HepG2 (cell line): ENCODE results near the gene NCBP2. TPM values are rescaled to one million over a fixed set of nuclear protein-coding genes. Genes with fewer than 3 reads are reported as not detected.
"Not testable (repeated sequence)": the region's sequence is repeated elsewhere in the genome, so short reads cannot be mapped to it uniquely, and the experiment has no call there.

Experiments used
- ATAC-seq: fragments of 200-7000 bp; cut with Tn5 transposase; 3 replicates; pipeline ENCODE4 v1.9.1; 2020; ENCODE audit warnings: mild to moderate bottlenecking, moderate library complexity
- BruUV-seq: library from RNA; stranded (reverse); fragments of 400-500 nt; replicated peaks from 2 replicates; lab custom pipeline; 2021; lab: Mats Ljungman, UMichigan
- CTCF ChIA-PET: fragments of 300-600 bp; formaldehyde crosslinking; extraction: SDS; loops from one replicate; lab custom pipeline; 2021; ENCODE audit warnings: low total read pairs, inconsistent platforms, low intra/inter-chr PET ratio; lab: Yijun Ruan, JAX
- POLR2A ChIA-PET: fragments of 350-600 bp; sonication (Branson Sonifier 250); formaldehyde crosslinking; loops from one replicate; lab custom pipeline; 2020; ENCODE audit warnings: antibody characterized with exemption, inconsistent platforms; lab: Yijun Ruan, JAX
- DNase-seq: peaks from one replicate; pipeline ENCODE4 v3.0.0-alpha.2; 2015; ENCODE audit warnings: low spot score
- FAIRE-seq: peaks from 3 replicates; lab custom pipeline; 2011; peaks lifted over from hg19 to GRCh38; lab: Jason Lieb, UNC
- H2AFZ ChIP-seq: one replicate; pipeline ENCODE4 v1.6.1; 2011; ENCODE audit warnings: low read length, inconsistent platforms
- H3K27ac ChIP-seq: fragments of 300-600 bp; 3 replicates; pipeline ENCODE4 v1.8.0; 2011; ENCODE audit warnings: mixed run types, mild to moderate bottlenecking, mixed read lengths, low read length, inconsistent platforms; ENCODE audit not compliant: insufficient read depth; ENCODE audit errors: extremely low read length
- H3K27me3 ChIP-seq, 2 experiments: fragments of 200-600 bp in 1 of 2; 2 replicates in 1 of 2; 3 replicates in 1 of 2; pipeline versions ENCODE4 v1.6.0 to v1.8.0; 2011; ENCODE audit warnings: low read length in 2 of 2, mild to moderate bottlenecking in 2 of 2, moderate library complexity in 2 of 2, inconsistent platforms in 1 of 2; ENCODE audit not compliant: insufficient read depth in 2 of 2, control insufficient read depth in 1 of 2
- H3K36me3 ChIP-seq, 2 experiments: fragments of 200-600 bp in 1 of 2; replicated peaks in 1 of 2; 2 replicates in 1 of 2; 3 replicates in 1 of 2; pipeline versions ENCODE4 v1.5.1 to v1.8.0; 2011; ENCODE audit warnings: low read length in 2 of 2, inconsistent platforms in 1 of 2; ENCODE audit not compliant: insufficient read depth in 2 of 2, control insufficient read depth in 1 of 2
- H3K4me1 ChIP-seq: 2 replicates; pipeline ENCODE4 v1.5.1; 2012; ENCODE audit warnings: low read length, inconsistent platforms; ENCODE audit not compliant: insufficient read depth
- H3K4me2 ChIP-seq: 2 replicates; pipeline ENCODE4 v1.6.0; 2011; ENCODE audit warnings: low read depth, low read length, inconsistent platforms
- H3K4me3 ChIP-seq, 3 experiments: fragments of 200-600 bp in 1 of 3; sonication (generic), shearing (Covaris generic) in 1 of 3; replicated peaks in 1 of 3; 2 replicates each; pipeline ENCODE4 v1.5.1; 2011 to 2016; ENCODE audit warnings: low read length in 3 of 3, inconsistent platforms in 2 of 3, low read depth in 2 of 3, mild to moderate bottlenecking in 2 of 3, control low read depth in 1 of 3, mixed read lengths in 1 of 3; ENCODE audit not compliant: insufficient read depth in 1 of 3
- H3K79me2 ChIP-seq: one replicate; pipeline ENCODE4 v1.6.1; 2011; ENCODE audit warnings: low read length, inconsistent platforms; ENCODE audit not compliant: insufficient read depth
- H3K9ac ChIP-seq: 2 replicates; pipeline ENCODE4 v1.6.0; 2011; ENCODE audit warnings: mild to moderate bottlenecking, low read depth, low read length, inconsistent platforms; ENCODE audit not compliant: insufficient read depth
- H3K9me3 ChIP-seq: 2 replicates; pipeline ENCODE4 v1.5.1; 2012; ENCODE audit warnings: mild to moderate bottlenecking, low read length
- H4K20me1 ChIP-seq: 2 replicates; pipeline ENCODE4 v1.6.0; 2011; ENCODE audit warnings: inconsistent platforms, mild to moderate bottlenecking, low read length, moderate library complexity; ENCODE audit not compliant: insufficient read depth
- KDM2A ChIP-seq: sonication (generic); formaldehyde crosslinking; IDR thresholded peaks from 2 replicates; pipeline ENCODE4 v1.4.0; 2020; ENCODE audit warnings: low read depth, missing genetic modification reagents, borderline replicate concordance
- MED1 ChIP-seq: sonication (generic); formaldehyde crosslinking; IDR thresholded peaks from 2 replicates; pipeline ENCODE4 v1.4.0; 2020; ENCODE audit warnings: missing genetic modification reagents
- POLR2AphosphoS5 ChIP-seq: IDR thresholded peaks from 2 replicates; pipeline ENCODE4 v1.6.1; 2012; ENCODE audit warnings: low read depth, low read length
- POLR2G ChIP-seq: fragments of 200-400 bp; formaldehyde crosslinking; IDR thresholded peaks from 2 replicates; pipeline ENCODE4 v1.6.1; 2018; ENCODE audit warnings: mild to moderate bottlenecking, low read depth, low read length, moderate library complexity
- RBFOX2 ChIP-seq: fragments of 200-400 bp; formaldehyde crosslinking; IDR thresholded peaks from 2 replicates; pipeline ENCODE4 v1.6.1; 2017; ENCODE audit warnings: low read depth, mild to moderate bottlenecking, low read length
- SOX5 ChIP-seq: IDR thresholded peaks from 2 replicates; pipeline ENCODE4 v1.6.1; 2016; ENCODE audit warnings: borderline replicate concordance
- SP5 ChIP-seq: IDR thresholded peaks from 2 replicates; pipeline ENCODE4 v1.6.1; 2016; ENCODE audit warnings: low read depth, borderline replicate concordance
- ZFX ChIP-seq: sonication (generic); formaldehyde crosslinking; IDR thresholded peaks from 2 replicates; pipeline ENCODE4 v1.4.0; 2020; ENCODE audit warnings: mild to moderate bottlenecking, low read depth, missing genetic modification reagents, moderate library complexity
- ZNF589 ChIP-seq: sonication (generic); formaldehyde crosslinking; conservative IDR thresholded peaks from 2 replicates; pipeline ENCODE4 v1.8.0; 2022; ENCODE audit warnings: mild to moderate bottlenecking, moderate library complexity, missing genetic modification reagents
- WGBS: methylation state at CpG from one replicate; pipeline ENCODE4 v1.1.6; 2017; ENCODE audit warnings: low lambda C conversion rate; 5-methylcytosine and 5-hydroxymethylcytosine counted together
- in situ Hi-C: cut with HindIII; loops from 2 replicates; pipeline ENCODE4 v1.10.0; 2017; ENCODE audit warnings: low pct_unique_long_range_greater_than_20kb; ENCODE audit not compliant: extremely low pct_ligation_motif_present
- intact Hi-C: fragments of 100-400 bp; cut with micrococcal nuclease; formaldehyde crosslinking; loops from one replicate; pipeline ENCODE4 v1.10.0; 2022; ENCODE audit not compliant: unreplicated experiment
- polyA plus RNA-seq, 8 experiments: library from polyadenylated mRNA; depleted of rRNA in 3 of 8; stranded (reverse) in 7 of 8; unstranded in 1 of 8; fragments of >200 nt; fragmentation: Illumina TruSeq in 4 of 8; extraction: Trizol in 4 of 8; gene quantifications; 2 replicates each; pipeline versions ENCODE4 v1.2.1 to v1.2.3, GENCODE V29; 2011 to 2016; ENCODE audit warnings: low read depth in 4 of 8, missing spikeins in 1 of 8, mixed read lengths in 1 of 8; ENCODE audit not compliant: insufficient read depth in 1 of 8
- total RNA-seq, 5 experiments: library from RNA; depleted of rRNA; stranded (reverse); fragments of >200 nt; fragmentation: Illumina TruSeq; extraction: Trizol; gene quantifications; 2 replicates each; pipeline ENCODE4 v1.2.3, GENCODE V29; 2016; ENCODE audit warnings: low read depth in 1 of 5

Gene NCBP2
- total and polyA plus RNA-seq, 2 of the 13 experiments (the other 11 are each of a cell fraction or from before 2014, with no cell fraction given) = 58.7 to 95.5 TPM

DNA sequence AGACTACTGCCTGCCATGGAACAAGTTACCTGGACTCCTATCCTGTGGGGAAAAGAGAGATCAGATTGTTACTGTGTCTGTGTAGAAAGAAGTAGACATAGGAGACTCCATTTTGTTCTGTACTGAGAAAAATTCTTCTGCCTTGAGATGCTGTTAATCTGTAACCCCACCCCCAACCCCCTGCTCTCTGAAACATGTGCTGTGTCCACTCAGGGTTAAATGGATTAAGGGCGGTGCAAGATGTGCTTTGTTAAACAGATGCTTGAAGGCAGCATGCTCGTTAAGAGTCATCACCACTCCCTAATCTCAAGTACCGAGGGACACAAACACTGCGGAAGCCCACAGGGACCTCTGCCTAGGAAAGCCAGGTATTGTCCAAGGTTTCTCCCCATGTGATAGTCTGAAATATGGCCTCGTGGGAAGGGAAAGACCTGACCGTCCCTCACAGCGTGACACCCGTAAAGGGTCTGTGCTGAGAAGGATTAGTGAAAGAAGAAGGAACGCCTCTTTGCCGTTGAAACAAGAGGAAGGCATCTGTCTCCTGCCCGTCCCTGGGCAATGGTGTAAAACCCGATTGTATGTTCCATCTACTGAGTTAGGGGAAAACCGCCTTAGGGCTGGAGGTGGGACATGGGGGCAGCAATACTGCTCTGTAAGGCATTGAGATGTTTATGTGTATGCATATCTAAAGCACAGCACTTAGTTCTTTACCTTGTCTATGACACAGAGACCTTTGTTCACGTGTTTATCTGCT is 1.9 kb upstream of the NCBP2 start:
- in situ Hi-C loops, H3K9me3 ChIP-seq, H2AFZ ChIP-seq, H3K27me3 ChIP-seq, H4K20me1 ChIP-seq, ATAC-seq, POLR2A ChIA-PET, intact Hi-C loops, H3K36me3 ChIP-seq, FAIRE-seq, BruUV-seq, CTCF ChIA-PET, DNase-seq: not testable (repeated sequence)
- H3K4me2 ChIP-seq = peak overlapping the region; percentile 96
- TF ChIP-seq RBFOX2 (0 out of 2 replicates have a peak, but pooled peaks have one; percentile 33), MED1 (CRISPR knock-in tag) (peak; percentile 46), POLR2G (peak; percentile 37), SOX5 (CRISPR knock-in tag) (0 out of 2 replicates have a peak, but pooled peaks have one; percentile 37), POLR2AphosphoS5 (peak; percentile 7; the same call in 1 of the 2 replicates), SP5 (CRISPR knock-in tag) (0 out of 2 replicates have a peak, but pooled peaks have one; percentile 12), ZNF589 (0 out of 2 replicates have a peak, but pooled peaks have one; percentile 22), ZFX (0 out of 2 replicates have a peak, but pooled peaks have one; percentile 17), KDM2A (CRISPR knock-in tag) (peak; percentile 45; the same call in 1 of the 2 replicates)
- peaks cover 47% of the 10 kb centered on the region for H3K79me2 ChIP-seq
- H3K4me3 ChIP-seq = peak overlapping the region in 2 of 3 experiments; percentile 74 to 97; a peak in 5 of 6 replicates
- WGBS = 81% methylated on average over 11 of the region's 14 CpGs
- H3K9ac ChIP-seq = peak overlapping the region; percentile 98; the same call in 1 of the 2 replicates
- peak overlapping the region; percentile 95 for H3K27ac ChIP-seq
- peaks cover 77% of the 10 kb centered on the region for H3K4me1 ChIP-seq
